ENCODE results near the gene ANXA3.

Gene ANXA3

GRCh38 chr4:78648640-78649363 lies 97.2 kb downstream of the ANXA3 start:
- no peak for DNase-seq

GRCh38 chr4:78650106-78651024 lies 98.8 kb downstream of the ANXA3 start:
- no peak for DNase-seq

- no peak for DNase-seq
Observed at GRCh38 chr4:78651250-78651860, 99.8 kb downstream of the ANXA3 start.

- no peak for DNase-seq
Observed at GRCh38 chr4:78652282-78652876, 100.8 kb downstream of the ANXA3 start.

- no peak for DNase-seq
Observed at GRCh38 chr4:78653655-78654054, 102.1 kb downstream of the ANXA3 start.

GRCh38 chr4:78654807-78655206 lies 103.2 kb downstream of the ANXA3 start:
- no peak for DNase-seq

GRCh38 chr4:78656968-78657445 lies 105.4 kb downstream of the ANXA3 start:
- peak; percentile 34 for DNase-seq

- no peak for DNase-seq
Observed at GRCh38 chr4:78659264-78659663, 107.7 kb downstream of the ANXA3 start.

- no peak for DNase-seq
Observed at GRCh38 chr4:78659665-78660064, 108.1 kb downstream of the ANXA3 start.
